ENCODE results near the gene RGS19.
A peak's percentile ranks its signal among the peaks of the same experiment; 100 is the strongest.

RGS19 gene

DNA sequence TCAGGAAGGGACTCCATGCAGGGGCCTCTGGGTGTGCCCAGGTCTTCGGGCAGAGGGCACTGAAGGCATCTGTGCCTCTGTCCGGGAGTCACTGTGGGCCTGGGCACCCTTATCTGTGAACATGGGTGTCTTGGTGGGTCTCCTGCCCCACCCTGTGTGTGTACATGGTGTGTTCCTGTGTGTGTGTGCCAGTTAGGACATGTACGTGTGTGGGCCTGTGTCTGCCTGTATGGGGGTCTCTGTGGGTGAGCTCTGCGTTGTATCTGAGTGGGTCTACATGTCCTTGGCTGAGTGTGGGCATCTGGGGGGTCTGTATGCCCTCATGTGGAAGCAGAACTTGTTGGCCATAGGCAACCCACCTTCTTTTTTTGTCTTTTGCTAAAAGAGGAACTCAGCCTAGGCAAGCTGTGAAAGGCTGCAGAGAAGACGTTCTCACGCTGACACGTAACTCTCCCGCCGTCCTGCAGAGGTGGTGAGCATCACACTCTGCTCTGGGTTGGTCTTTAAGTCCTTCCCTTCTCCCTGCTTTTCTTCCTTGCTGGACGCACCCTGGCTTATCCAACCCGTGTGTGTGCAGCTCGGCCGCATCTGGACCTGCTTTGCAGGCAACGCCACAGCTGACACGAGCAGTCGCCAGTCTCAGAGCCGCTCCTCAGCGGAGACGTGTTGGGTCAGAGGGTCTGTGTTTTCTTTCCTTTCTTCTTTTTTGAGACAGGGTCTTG, 28.6 kb upstream of the RGS19 start:
- DNase-seq = peak; percentile 30

GRCh38 chr20:64106981-64107735, 27.8 kb upstream of the RGS19 start, which contains the start of gene NPBWR2:
NPBWR2 (minus strand) TSS chr20:64107565; CDS start chr20:64106831, 734 bp downstream.
- peak; percentile 33 for DNase-seq

DNA sequence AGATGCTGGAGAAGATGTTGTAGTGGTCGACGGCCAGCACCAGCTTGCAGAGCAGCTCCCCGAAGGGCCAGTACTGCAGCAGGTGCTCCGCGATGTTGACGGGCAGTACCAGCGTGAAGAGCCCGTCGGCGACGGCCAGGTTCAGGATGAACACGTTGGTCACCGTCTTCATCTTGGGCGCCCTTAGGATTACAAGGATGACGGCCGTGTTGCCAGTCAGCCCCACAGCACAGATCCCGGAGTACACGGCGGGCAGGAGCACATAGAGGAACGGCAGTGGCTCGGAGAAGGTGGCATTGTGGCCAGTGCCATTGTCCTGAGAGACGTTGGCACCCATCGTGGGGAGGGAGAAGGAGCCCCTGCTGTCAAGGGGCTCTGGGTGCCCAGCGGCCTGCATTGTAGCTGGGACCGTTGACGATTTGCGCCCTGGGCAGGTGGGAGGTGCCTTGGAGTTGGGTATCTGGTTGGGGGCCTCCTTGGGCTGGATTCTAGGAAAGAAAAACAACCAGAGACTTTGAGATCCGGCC, 27.2 kb upstream of the RGS19 start:
- peak; percentile 7 for DNase-seq

DNA sequence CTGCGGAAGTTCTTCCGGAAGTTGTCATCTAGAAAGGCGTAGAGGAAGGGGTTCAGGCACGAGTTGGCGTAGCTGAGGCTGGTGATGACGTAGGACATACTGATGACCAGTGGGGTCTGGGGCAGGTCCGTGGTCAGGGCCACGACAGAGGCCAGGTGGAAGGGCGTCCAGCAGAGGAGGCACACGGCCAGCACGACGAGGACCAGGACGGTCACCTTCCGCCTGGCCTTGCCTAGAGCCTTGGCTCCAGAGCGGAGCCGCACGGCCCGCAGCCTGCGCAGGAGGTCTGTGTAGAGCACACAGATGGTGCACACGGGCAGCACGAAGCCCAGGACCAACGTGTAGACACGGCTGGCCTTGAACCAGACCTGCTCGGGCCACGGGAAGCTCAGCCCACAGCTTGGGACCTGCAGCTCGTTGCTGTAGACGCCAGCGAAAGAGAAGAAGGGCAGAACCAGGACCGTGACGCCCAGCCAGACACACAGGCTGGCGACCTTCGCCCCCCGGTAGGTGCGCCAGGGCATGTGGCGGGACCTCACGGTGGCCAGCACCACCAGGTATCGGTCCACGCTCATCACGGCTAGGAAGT, 26.6 kb upstream of the RGS19 start:
- peak; percentile 12 for DNase-seq

GRCh38 chr20:64104667-64105451, 25.5 kb upstream of the RGS19 start:
- peak; percentile 13 for DNase-seq

DNA sequence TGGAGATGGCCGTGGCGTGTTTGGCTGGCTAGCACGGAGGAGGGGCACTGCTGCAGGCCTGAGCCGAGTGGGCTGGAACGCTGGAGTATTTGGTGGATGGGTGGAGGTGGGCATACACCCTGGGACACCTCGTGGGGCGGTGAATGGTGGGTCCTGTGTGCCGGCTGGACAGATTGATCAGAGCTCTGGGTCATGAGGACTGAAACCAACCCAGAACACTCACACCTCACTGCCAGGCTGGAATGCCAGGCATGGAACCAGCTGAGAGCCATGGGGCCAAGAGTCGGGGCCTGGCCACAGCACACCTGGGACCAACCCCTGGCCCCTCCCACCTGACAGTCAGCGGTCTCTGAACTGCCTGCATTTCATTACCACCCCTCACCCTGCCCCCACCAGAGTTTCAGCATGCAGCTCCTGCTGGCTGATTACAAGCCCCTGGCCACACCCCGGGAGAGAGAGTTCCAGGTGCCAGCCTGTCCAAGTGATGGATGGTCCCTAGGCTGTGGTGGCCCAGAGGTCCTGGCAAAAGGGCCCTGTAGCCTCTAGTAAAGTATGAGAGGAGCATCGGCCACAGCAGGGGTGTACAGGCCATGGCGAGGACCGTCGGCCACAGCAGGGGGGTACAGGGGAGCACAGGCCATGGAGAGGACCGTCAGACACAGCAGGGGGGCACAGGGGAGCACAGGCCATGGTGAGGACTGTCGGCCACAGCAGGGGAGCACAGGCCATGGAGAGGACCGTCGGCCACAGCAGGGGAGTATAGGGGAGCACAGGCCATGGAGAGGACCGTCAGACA, 24.8 kb upstream of the RGS19 start:
- DNase-seq = peak; percentile 13

- no peak for DNase-seq
Measured at GRCh38 chr20:64102647-64103354, 23.5 kb upstream of the RGS19 start.

DNA sequence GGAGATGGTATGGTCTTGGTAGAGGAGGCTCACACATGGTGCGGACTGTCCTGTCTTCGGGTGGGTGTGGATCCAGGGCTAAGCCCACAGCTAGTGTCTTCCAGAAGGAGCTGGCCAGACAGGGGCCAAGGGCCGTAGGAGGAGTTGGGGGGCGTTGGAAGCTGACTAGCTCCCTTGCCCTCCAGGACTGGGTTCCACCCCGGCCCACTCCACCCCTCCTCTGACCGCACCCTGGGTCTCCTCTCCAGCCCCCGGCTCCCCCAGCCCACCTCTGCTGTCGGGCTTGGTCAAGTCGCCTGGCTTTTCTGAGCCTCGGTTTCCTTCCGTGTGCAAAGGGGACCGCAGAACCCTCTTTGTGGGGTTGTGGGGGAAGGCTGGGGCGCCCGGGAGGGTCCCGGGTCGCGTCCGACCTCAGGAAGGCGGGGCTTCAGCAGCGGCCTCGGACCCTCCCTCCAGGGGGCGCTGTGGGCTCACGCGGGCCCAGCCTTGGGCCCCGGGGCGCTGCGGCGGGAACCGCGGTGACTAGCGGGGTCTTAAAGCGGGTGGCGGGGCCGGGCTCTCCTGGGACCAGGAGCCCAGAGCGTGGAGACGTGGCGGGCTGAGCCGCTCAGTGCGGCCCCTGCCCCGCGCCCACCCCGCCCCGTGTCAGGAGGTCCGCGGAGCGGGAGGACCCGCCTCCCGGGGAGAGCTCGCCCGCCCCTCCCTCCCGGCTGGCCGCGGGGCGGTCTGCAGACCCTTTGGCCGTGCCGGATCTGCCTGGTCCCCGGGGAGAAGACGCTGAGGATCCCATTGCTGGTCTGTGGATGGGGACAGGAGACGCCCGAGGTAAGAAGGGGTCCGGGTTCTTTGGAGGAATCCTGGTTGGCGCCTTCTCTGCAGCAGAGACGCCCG, 22.7 kb upstream of the RGS19 start:
- DNase-seq = no peak

DNA sequence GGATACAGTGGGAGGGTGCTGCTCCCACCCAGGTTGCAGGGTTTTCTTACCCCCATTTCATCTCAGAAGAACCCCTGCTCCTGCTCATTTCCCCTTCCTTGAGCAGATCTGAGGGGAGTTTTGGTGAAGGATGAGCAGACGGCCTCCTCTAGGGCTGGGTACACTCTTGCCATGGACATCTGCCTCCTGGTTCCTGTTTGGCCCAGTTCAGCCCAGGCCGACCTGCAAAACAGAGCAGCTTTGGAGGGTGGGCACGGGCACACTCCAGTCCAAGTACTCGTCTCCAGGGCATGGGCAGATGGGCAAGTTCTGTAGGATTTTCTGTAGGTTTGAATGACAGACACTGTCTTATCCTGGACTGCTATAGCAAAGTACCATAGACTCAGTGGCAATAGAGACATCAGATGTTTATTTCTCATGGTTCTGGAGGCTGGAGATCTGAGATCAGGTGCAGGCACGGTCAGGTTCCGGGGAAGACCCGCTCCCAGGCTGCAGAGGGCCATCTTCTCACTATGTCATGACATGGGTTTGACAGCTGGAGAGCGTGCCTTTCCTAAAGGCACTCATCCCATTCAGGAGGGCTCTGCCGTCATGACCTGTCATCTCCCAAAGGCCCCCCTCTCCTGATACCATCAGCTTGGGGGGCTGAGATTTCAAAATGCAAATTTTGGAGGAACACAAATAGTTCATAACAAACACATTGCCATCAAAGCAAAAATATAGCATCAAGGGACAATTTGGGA, 21.8 kb upstream of the RGS19 start:
- DNase-seq = no peak

DNA sequence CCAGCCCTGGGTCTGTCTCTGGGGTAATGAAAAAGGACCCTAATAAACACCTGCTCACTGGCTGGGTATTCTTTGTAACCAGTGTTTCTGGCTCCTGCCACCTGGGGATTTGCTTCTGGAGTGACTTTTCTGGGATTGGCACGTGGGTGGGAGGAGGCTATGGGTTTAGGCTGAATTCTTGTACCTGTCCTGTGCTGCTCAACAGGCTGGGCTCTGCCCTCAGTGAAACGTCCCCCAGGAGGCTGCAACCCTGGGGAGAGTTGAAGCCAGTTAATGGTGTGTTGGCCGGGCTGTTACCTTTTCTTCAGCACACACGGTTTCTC, 21.2 kb upstream of the RGS19 start:
- no peak for DNase-seq

DNA sequence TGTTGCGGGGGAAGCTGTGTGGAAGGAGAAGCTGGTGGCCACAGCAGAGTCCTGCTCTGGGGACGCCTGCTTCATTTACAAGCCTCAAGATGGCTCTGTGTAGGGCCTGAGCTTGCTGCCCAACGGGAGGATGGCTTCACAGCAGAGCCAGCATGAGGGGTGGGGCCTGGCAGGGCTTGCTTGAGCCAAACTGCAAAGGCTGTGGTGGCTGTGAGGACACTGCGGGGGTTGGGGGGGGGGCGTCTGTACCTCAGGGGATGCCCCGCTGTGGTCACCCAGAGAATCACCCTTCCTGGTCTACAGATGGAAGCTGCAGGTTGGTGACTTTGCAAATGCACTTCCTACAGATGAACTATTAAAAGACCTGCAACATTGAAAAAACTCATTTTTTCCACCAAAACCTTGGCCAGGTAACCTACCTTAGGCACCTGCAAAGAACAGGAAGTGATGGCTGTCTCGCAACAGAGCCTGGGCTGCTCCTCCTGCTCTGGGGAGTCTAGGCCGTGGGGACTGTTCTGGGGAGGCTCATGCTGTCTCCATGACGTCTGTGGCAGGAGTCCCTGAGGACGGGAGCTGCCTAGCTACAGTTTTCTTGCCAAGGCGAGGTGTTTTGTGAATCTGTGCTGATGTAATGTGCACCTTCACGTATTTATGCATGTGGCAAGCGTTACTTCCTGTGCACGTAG, 20.7 kb upstream of the RGS19 start:
- no peak for DNase-seq

GRCh38 chr20:64099086-64099786, 19.9 kb upstream of the RGS19 start:
- DNase-seq = peak; percentile 81

DNA sequence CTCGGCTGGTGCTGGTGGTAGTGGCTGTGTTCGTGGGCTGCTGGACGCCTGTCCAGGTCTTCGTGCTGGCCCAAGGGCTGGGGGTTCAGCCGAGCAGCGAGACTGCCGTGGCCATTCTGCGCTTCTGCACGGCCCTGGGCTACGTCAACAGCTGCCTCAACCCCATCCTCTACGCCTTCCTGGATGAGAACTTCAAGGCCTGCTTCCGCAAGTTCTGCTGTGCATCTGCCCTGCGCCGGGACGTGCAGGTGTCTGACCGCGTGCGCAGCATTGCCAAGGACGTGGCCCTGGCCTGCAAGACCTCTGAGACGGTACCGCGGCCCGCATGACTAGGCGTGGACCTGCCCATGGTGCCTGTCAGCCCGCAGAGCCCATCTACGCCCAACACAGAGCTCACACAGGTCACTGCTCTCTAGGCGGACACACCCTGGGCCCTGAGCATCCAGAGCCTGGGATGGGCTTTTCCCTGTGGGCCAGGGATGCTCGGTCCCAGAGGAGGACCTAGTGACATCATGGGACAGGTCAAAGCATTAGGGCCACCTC, 19.2 kb upstream of the RGS19 start:
- no peak for DNase-seq

DNA sequence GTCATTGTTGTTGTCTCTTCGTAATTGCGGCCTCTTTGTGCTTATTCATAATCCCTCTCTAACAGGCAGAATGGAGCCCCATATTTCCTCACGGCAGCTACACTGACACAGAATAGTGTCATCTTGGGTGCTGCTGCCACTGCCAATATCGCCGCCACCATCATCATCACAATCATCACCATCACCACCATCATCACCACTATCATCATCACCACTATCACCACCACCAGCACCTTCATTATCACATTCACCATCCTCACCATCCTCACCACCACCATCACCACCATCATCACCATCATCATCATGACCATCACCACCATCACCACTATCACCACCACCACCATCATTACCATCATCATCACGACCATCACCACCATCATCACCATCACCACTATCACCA, 17.2 kb upstream of the RGS19 start:
- no peak for DNase-seq

- DNase-seq = no peak
Measured at GRCh38 chr20:64095927-64096326, 16.6 kb upstream of the RGS19 start.

- DNase-seq = no peak
Measured at GRCh38 chr20:64095455-64095854, 16.1 kb upstream of the RGS19 start.

DNA sequence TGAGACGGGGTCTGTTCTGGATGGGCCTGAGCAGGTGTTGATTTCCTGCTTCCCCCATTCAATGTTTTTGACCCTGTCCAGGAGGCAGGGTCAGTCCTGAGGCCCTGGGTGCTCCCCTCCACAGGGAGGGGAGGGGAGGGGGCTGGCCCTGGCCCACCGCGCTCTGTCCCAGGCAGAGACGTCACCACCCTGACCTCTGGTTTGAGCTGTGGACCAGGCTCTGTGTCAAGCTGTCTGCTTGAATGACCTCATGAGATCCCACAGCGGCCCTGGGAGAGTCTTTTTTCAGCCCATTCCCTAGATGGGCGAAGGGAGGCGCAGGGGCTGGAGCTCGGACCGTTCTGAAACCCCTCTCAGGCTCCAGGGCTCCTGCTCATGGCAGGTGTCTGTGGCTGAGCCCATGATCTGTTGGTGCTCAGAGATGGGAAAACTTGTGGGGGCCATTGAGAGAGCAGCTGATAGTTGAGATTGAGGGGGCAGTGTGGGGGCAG, 13.7 kb upstream of the RGS19 start:
- no peak for DNase-seq
